Esophagus squamous epithelium (tissue), 4 donors: Measurements from ENCODE around the gene CDH20.

Experiments used
- CTCF ChIP-seq, 6 experiments: fragments of 450-650 bp in 4 of 6; fragments of 200-600 bp in 2 of 6; sonication (generic) in 2 of 6; IDR thresholded peaks; one replicate each; pipeline ENCODE4 v1.5.1; 2016 to 2019; ENCODE audit warnings: antibody characterized with exemption in 6 of 6, mild to moderate bottlenecking in 4 of 6, moderate library complexity in 4 of 6
- POLR2A ChIP-seq, 4 donors: fragments of 450-650 bp; IDR thresholded peaks; one replicate each; pipeline ENCODE4 v1.6.1; 2017; ENCODE audit warnings: antibody characterized with exemption in 4 of 4, mild to moderate bottlenecking in 4 of 4, moderate library complexity in 3 of 4

- no peak for TF ChIP-seq CTCF (IDR thresholded peaks at IDR 0.05)
- TF ChIP-seq POLR2A (IDR thresholded peaks at IDR 0.05), result no peak
Observed at GRCh38 chr18:61334491-61334850, 1.2 kb downstream of the CDH20 start.
